ENCODE measurements around the gene NAGPA.

DNA sequence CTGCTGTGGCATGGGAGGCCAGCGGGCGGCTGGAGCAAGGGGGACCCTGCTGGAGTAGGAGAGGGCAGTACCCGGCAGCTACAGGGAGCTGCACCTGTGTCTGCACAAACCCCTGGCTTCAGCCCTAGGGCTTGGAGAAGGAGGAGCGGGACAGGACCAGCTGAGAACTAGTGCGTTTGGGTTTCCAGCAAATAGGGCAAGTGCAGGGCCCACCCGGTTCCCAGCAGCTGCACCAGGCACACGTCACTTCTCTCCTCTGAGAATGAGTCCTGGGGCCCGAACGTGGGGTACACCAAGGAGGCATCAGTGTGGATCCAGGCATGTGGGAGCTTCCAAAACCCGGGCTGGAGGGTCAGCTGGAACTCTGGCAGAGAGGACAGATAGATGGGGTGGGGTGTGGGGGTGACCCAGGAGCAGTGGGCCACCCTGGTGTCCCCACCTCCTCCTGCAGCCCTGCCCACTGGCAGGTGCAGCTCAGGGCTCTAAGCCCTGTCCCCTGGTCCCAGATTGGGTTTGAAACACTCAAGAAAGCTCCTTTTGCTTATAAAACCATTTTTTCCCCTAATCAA is 26.4 kb upstream of the NAGPA start:
- TF ChIP-seq, protein P1, sequence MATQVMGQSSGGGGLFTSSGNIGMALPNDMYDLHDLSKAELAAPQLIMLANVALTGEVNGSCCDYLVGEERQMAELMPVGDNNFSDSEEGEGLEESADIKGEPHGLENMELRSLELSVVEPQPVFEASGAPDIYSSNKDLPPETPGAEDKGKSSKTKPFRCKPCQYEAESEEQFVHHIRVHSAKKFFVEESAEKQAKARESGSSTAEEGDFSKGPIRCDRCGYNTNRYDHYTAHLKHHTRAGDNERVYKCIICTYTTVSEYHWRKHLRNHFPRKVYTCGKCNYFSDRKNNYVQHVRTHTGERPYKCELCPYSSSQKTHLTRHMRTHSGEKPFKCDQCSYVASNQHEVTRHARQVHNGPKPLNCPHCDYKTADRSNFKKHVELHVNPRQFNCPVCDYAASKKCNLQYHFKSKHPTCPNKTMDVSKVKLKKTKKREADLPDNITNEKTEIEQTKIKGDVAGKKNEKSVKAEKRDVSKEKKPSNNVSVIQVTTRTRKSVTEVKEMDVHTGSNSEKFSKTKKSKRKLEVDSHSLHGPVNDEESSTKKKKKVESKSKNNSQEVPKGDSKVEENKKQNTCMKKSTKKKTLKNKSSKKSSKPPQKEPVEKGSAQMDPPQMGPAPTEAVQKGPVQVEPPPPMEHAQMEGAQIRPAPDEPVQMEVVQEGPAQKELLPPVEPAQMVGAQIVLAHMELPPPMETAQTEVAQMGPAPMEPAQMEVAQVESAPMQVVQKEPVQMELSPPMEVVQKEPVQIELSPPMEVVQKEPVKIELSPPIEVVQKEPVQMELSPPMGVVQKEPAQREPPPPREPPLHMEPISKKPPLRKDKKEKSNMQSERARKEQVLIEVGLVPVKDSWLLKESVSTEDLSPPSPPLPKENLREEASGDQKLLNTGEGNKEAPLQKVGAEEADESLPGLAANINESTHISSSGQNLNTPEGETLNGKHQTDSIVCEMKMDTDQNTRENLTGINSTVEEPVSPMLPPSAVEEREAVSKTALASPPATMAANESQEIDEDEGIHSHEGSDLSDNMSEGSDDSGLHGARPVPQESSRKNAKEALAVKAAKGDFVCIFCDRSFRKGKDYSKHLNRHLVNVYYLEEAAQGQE (IDR thresholded peaks at IDR 0.05; ENCODE audit: insufficient read depth in 1 of 2, low read depth in 2 of 2, low read length in 2 of 2) = no peak
- TF ChIP-seq POLR2AphosphoS5 (IDR thresholded peaks at IDR 0.05; ENCODE audit: low read depth, low read length) (no peak), FOXP2 (optimal IDR thresholded peaks at IDR 0.05; ENCODE audit: borderline replicate concordance, extremely low read depth, extremely low read length, insufficient read depth) (no peak), TAF1 (IDR thresholded peaks at IDR 0.05; ENCODE audit: borderline replicate concordance, insufficient read depth, low read length) (no peak), SIN3A (IDR thresholded peaks at IDR 0.05; ENCODE audit: borderline replicate concordance, insufficient read depth, low read length) (no peak)
